Epithelial cell of esophagus (primary cell): Measurements from ENCODE around the gene LDLRAD2.
A peak's percentile ranks its signal among the peaks of the same experiment; 100 is the strongest.

Source experiments
- DNase-seq: peaks from one replicate; pipeline ENCODE4 v3.0.0; 2010; ENCODE audit warnings: low read depth
- H3K4me3 ChIP-seq: 2 replicates; pipeline ENCODE4 v1.5.1; 2011; ENCODE audit warnings: mild to moderate bottlenecking, low read length, control low read depth
- TF ChIP-seq, protein P1 (sequence below): IDR thresholded peaks from 2 replicates; pipeline ENCODE4 v1.5.1; 2011; ENCODE audit warnings: low read depth, mild to moderate bottlenecking, low read length, control low read depth, inconsistent platforms; ENCODE audit not compliant: insufficient read depth; ENCODE audit errors: missing control alignments

LDLRAD2 gene

DNA sequence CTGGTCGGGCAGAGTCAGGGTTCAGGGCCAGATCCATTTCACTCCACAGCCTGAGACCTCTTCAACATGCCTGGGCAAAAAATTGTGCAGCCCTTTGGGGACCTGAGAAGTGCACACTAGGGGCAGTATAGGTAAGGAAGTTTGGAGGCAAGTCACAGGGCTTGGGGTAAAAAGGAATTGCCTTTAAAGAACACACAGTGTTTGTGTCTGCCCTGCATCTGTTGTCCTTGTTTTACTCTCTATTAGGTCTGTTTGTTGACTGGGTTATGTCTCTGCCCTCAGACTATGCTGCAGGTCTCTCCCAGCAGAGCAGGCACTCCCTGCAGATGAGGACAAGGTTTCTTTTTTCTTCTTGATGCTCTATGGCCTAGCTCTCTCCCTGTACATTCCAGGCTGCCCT lies 22.0 kb downstream of the LDLRAD2 start:
- DNase-seq = peak; percentile 14
- no peak overlapping the region for H3K4me3 ChIP-seq
- TF ChIP-seq, protein P1, sequence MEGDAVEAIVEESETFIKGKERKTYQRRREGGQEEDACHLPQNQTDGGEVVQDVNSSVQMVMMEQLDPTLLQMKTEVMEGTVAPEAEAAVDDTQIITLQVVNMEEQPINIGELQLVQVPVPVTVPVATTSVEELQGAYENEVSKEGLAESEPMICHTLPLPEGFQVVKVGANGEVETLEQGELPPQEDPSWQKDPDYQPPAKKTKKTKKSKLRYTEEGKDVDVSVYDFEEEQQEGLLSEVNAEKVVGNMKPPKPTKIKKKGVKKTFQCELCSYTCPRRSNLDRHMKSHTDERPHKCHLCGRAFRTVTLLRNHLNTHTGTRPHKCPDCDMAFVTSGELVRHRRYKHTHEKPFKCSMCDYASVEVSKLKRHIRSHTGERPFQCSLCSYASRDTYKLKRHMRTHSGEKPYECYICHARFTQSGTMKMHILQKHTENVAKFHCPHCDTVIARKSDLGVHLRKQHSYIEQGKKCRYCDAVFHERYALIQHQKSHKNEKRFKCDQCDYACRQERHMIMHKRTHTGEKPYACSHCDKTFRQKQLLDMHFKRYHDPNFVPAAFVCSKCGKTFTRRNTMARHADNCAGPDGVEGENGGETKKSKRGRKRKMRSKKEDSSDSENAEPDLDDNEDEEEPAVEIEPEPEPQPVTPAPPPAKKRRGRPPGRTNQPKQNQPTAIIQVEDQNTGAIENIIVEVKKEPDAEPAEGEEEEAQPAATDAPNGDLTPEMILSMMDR = no peak

- TF ChIP-seq, protein P1 = no peak
- H3K4me3 ChIP-seq = no peak overlapping the region
- DNase-seq = no peak
Measured at GRCh38 chr1:21834666-21835065, 22.6 kb downstream of the LDLRAD2 start.

DNA sequence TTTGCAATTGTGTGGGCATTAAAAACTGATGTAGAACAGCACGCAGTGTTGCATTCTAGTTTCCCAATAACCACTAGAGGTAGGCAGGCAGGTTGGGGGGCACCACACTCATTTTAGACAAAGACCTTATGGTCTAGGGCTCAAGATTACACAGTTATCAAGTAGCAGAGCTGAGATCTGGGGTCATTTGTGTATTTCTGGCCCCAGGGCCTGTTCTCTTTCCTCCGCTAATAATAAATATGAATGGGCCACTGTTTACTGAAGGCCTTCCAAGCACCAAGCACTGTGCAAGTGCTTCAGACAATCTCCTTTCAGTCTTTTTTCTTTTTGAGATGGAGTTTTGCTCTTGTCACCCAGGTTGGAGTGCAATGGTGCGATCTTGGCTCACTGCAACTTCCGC lies 23.9 kb downstream of the LDLRAD2 start:
- TF ChIP-seq, protein P1 = no peak
- no peak for DNase-seq
- no peak overlapping the region for H3K4me3 ChIP-seq

DNA sequence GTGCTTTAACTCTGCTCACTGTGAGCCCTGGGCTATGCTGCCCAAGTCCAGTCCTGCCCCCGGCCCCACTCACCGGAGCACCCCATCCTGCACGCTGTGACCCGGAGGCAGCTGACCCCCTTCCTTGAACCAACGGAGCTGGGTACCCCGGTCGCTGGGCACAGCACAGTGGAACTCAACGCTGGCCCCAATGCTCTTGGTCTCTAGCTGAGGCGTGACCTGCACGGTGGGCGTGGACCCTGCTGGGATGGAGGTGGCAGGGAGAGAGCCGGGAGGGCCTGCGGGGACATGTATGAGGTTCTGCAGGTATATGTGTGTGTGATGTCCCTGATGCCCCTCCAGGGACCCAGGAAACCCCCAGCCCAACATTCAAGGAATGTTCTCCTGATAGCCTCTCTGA lies 24.7 kb downstream of the LDLRAD2 start:
- no peak for DNase-seq
- TF ChIP-seq, protein P1 = no peak
- H3K4me3 ChIP-seq = no peak overlapping the region

- no peak overlapping the region for H3K4me3 ChIP-seq
- TF ChIP-seq, protein P1 = no peak
- DNase-seq = no peak
Measured at GRCh38 chr1:21837476-21837875, 25.4 kb downstream of the LDLRAD2 start.

DNA sequence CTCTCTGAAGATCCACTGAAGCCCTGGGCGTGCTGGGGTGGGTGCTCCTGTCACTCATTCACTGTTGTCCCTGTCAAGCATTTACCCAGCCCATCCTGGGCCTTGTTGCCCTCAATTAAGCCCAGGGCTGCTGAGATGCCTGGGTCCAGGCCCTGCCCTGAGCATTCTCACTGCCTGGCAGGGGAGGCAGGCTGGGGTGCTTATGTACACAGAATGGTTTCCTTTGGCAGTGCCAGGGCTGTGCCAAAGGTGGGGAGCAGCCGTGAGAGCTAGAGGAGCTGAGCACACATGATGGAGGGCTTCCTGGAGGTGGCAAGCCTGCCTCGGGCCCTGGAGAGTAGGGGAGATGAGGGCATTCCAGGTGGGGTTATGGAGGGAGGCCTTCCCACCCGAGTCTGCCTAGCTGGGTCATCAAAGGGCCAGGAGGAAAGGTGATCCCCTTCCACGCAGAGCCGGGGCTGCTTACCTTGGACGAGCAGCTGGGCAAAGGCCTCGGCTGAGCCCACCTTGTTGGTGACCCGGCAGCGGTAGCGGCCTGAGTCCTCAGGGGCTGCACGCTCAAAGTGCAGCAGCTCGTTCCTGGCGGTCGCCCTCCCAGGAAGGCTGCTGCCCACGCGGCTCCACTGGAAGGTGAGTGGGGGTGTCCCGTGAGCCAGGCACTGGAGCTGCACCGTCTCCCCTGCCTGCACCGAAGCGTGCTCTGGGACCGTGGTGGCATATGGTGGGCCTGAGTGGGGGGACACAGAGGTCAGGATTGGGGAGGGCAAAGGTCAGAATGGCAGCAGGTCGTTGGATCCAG lies 26.5 kb downstream of the LDLRAD2 start:
- no peak for DNase-seq
- no peak overlapping the region for H3K4me3 ChIP-seq
- TF ChIP-seq, protein P1 = no peak
